Measurements from ENCODE around the gene ZNF362. TPM values are rescaled to one million over a fixed set of nuclear protein-coding genes. Genes with fewer than 3 reads are reported as not detected.
A peak's percentile ranks its signal among the peaks of the same experiment; 100 is the strongest.
"Not testable (repeated sequence)": the region's sequence is repeated elsewhere in the genome, so short reads cannot be mapped to it uniquely, and the experiment has no call there.

ZNF362 gene
- total RNA-seq, 2 donors from 2014 or later: 29.5 to 29.8 TPM

GRCh38 chr1:33296824-33297223, 40.5 kb downstream of the ZNF362 start:
- ATAC-seq (no peak), DNase-seq (no peak)
- intact Hi-C loops (cut with DNase I): loop anchor here (5.0 to 10.0 kb wide), 3 partner anchors 70 to 170 kb away; no protein-coding TSS in a partner anchor

DNA sequence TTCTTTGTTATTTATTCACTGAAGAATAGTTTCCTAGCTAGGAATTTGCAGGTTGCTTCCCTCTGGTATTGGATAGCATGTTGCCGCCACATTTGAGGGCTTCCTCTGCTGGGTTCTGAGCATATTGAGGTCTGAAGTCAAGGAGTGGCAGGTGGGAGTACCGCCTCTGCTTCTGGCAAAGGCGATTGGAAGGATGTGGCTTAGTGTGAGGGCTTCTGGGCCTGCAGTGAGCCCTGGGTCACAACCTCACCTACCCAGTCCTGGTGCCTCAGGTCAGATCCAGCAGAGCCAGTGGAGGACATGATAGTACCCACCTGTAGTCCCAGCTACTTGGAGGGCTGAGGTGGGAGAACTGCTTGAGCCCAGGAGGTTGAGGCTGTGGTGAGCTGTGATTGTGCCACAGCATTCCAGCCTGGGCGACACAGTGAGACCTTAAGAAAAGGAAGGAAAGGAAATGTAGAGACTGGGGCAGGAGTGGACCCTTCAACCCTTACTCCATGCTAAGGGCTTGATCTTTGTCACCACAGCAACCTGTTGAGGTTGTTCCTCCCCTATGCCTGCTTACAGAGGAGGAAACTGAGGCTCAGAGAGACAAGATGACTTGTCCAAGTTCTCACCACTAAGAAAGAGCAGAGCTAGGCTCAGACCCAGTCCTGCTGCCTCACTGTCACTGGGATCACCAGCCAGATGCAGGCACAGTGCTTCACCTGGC, 41.8 kb downstream of the ZNF362 start:
- DNase-seq: no peak
- ATAC-seq: no peak
- intact Hi-C loops (cut with DNase I): loop anchor here (2.0 to 10.0 kb wide), 4 partner anchors 69 to 169 kb away; no protein-coding TSS in a partner anchor

- DNase-seq: peak; percentile 81
- intact Hi-C loops (cut with DNase I): loop anchor here (2.0 to 10.0 kb wide), 4 partner anchors 68 to 169 kb away; no protein-coding TSS in a partner anchor
- peak; percentile 60 to 65 for ATAC-seq
These were observed 42.5 kb downstream of the ZNF362 start for GRCh38 chr1:33298623-33299277.

GRCh38 chr1:33299461-33300155, 43.3 kb downstream of the ZNF362 start:
- DNase-seq (no peak), ATAC-seq (no peak)
- intact Hi-C loops (cut with DNase I): loop anchor here (2.0 to 10.0 kb wide), 4 partner anchors 67 to 168 kb away; no protein-coding TSS in a partner anchor

- ATAC-seq: peak; percentile 26 to 42
- DNase-seq: peak; percentile 70
- intact Hi-C loops (cut with DNase I): no loop called here
These were observed 44.4 kb downstream of the ZNF362 start for GRCh38 chr1:33300673-33301072.

DNA sequence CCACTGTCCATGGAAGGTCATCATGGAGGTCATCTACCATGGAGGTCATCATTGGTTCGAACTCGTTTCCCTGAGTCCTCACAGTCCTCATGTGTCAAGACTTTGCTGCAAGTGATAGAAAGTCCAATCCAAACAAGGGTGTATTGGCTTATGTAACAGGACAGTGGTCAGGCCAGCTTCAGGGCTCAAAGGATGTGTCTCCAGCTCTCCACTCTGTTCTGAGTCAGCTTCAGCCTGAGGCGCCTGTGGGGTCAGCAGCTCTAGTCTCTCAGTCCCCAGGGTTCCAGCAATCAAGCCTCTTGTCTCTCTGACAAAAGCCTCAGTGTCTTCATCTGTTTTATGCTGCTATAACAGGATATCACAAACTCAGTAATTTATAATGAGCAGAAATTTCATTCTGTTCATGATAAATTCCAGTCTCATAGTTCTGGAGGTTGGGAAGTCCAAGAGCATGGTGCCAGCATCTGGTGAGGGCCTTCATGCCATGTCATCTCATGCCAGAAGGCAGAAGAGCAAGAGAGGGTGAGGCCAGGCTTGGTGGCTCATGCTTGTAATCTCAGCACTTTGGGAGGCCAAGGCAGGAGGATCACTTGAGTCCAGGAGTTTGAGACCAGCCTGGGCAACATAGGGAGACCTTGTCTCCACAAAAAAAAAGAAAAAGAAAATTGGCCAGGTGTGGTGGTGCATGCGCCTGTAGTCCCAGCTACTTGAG, 45.1 kb downstream of the ZNF362 start:
- intact Hi-C loops (cut with DNase I): no loop called here
- ATAC-seq: peak; percentile 28 to 41
- no peak for DNase-seq

DNA sequence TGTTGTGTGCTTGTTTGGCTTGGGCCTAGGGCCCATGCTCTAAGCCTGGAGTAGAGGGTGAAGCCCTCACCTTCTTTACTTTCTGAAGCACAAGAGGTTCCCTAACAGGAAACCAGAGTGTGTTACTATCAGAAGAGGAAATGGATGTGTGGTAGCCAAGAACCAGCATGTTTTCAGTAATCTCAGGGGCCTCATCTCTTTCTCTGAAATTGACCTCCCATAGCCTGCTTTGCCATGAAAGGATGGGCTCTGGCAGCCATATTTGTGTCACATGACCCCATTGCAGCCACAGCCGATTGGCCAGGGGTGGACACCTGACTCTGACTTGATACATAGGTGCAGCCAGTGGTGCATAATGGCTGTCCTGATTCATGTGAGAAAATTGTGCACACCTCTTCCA, 46.0 kb downstream of the ZNF362 start:
- ATAC-seq: no peak
- intact Hi-C loops (cut with DNase I): no loop called here
- DNase-seq: no peak

DNA sequence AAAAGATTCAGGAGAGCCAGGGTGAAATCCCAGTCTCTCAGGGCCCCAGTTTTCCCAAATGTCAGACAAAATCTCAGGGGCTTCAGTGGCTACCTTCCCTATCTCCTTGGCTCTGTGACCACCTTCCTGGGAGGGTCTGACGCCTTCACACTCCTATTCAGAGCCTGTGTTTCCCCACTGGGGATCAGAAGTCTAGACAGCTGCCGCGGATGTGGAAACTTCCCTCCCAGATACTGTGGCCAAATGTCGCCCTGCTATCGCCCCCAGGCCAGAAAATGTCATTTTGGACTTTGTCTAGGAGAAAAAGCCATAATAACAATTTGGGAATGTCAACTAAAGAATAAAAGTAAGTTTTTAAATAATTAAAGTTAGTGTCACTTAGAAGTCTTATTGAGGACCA, 48.7 kb downstream of the ZNF362 start:
- intact Hi-C loops (cut with DNase I): no loop called here
- DNase-seq: no peak
- ATAC-seq: no peak

DNA sequence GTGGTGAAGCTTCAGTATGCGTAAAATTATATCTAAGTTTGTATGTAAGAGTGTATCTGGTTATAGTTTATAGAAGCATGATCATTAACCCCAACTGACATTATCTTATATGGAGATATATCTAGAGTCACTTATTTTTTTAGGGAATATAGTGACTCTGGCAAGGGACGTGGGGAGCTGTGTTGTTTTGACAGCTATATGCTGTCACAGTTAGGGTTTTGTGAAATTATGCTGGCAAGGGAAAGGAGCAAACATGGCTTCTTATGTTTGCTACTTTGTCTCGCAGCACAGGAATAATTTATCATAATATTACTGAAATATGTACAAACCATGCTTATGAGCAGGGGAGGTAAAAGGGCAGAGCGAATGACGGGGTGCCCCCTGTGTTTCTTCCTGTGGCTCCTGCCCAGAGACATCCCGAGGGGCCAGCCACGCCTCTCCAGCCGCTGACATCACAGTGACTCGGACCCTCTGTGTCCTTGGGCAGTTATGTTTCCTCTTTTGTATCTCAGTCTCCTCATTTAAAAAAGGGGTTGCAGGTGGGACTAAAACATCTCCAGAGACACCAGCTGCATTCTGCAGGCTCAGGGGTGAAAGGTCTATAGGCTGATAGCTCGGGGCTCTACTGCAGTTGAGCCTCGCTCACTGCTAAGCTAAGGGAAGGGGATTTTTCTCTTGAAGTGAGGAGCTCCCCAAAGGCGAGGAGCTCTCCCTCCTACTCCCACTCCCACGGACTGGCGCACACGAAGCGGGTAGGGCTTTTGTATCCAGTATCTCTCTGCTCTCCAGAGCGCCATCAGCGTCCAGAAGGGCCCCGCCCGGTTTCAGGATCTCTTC, 49.7 kb downstream of the ZNF362 start:
- ATAC-seq (no peak), DNase-seq (no peak)
- intact Hi-C loops (cut with DNase I): no loop called here

GRCh38 chr1:33306653-33307493, 50.6 kb downstream of the ZNF362 start:
- DNase-seq: no peak
- intact Hi-C loops (cut with DNase I): no loop called here
- peak; percentile 53 to 60 for ATAC-seq

- no peak for DNase-seq
- ATAC-seq: no peak
- intact Hi-C loops (cut with DNase I): no loop called here
These were observed 51.2 kb downstream of the ZNF362 start for GRCh38 chr1:33307494-33307864.

DNA sequence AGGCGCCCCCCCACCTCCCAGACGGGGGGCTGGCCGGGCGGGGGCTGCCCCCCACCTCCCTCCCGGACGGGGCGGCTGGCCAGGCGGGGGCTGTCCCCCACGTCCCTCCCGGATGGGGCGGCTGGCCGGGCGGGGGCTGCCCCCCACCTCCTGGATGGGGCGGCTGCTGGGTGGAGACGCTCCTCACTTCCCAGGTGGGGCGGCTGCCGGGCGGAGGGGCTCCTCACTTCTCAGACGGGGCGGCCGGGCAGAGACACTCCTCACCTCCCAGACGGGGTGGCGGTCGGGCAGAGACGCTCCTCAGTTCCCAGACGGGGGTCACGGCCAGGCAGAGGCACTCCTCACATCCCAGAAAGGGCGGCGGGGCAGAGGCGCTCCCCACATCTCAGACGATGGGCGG, 53.1 kb downstream of the ZNF362 start:
- intact Hi-C loops (cut with DNase I); DNase-seq; ATAC-seq: not testable (repeated sequence)

DNA sequence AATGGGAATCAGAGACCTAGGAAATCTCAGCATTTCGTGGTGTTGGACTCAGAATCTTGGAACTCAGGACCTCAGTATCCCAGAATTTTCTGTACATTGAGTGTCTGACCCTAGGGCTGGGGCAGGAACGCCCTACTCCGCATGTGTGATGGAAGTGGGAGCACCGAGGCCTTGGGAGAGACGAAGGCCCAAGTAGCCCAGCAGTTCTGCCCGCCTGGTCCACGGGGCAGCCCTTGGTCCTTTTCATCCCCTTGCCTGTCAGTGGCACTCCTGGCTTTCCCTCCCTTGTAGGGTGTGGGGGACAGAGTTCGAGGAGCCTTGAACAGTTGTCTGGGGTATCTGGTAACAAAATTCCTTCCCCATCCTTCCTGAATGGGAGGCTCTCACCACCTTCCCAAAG, 54.4 kb downstream of the ZNF362 start:
- ATAC-seq (no peak), DNase-seq (peak; percentile 6)
- intact Hi-C loops (cut with DNase I): no loop called here

DNA sequence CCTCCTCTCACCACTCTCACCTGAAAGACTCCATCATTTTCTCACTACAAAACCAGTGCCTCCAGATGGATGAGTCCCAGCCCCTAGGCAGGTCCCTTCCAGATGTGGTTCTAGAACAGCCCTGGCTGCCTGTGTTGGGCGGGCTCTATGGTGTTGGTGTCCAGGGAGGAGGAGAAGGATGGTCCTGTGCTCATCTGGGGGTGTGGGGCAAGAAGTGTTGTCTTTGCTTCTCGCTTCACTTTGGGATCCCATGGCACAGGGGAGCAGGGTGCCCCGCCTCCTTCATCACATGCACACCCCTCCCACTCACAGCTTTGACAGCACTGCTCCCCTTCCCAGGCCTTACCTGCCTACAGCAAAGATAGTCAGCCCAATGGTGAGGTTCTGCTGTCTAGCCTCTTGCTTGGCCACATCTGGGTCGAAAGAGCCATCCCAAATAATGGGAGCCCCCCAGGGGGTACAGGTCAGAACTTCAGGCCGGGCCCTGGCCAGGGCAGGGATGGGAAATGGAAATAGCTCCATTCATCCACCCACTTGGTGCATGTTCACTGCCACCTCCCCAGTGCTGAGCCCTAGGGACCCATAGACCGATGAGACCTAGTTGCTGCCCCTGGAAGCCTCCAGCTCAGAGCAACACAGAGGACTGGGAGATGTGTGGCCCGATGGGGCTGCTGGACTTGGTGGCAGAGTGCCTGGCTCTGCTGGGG, 55.6 kb downstream of the ZNF362 start:
- intact Hi-C loops (cut with DNase I): no loop called here
- ATAC-seq (no peak), DNase-seq (peak; percentile 7)

GRCh38 chr1:33312413-33312749, 56.1 kb downstream of the ZNF362 start:
- intact Hi-C loops (cut with DNase I): no loop called here
- ATAC-seq (no peak), DNase-seq (peak; percentile 10)

- DNase-seq (no peak), ATAC-seq (no peak)
- intact Hi-C loops (cut with DNase I): no loop called here
These were observed 58.1 kb downstream of the ZNF362 start for GRCh38 chr1:33314416-33314815.

GRCh38 chr1:33316601-33317000, 60.3 kb downstream of the ZNF362 start:
- intact Hi-C loops (cut with DNase I): no loop called here
- ATAC-seq (no peak), DNase-seq (no peak)
